Eye (tissue), 1 donor: ENCODE measurements around the gene TSPAN12.
"Not testable (repeated sequence)": the region's sequence is repeated elsewhere in the genome, so short reads cannot be mapped to it uniquely, and the experiment has no call there.

ENCODE experiments used
- DNase-seq: peaks from one replicate; pipeline ENCODE4 v3.0.0-alpha.2; 2015

TSPAN12 gene

GRCh38 chr7:120857588-120858573, at the start of gene TSPAN12:
Gene TSPAN12, minus strand, starts transcription at chr7:120858144. Its CDS starts 1,381 bp downstream, at chr7:120856763.
- peak; percentile 92 for DNase-seq

- no peak for DNase-seq
Observed at GRCh38 chr7:120898715-120899499, 41.0 kb upstream of the TSPAN12 start.

- DNase-seq: not testable (repeated sequence)
Observed at GRCh38 chr7:120895253-120895652, 37.3 kb upstream of the TSPAN12 start.

- DNase-seq: not testable (repeated sequence)
Observed at GRCh38 chr7:120885602-120886001, 27.7 kb upstream of the TSPAN12 start.

GRCh38 chr7:120877701-120878100, 19.8 kb upstream of the TSPAN12 start:
- no peak for DNase-seq

GRCh38 chr7:120876922-120877321, 19.0 kb upstream of the TSPAN12 start:
- no peak for DNase-seq

- no peak for DNase-seq
Observed at GRCh38 chr7:120874722-120875121, 16.8 kb upstream of the TSPAN12 start.

- DNase-seq: no peak
Observed at GRCh38 chr7:120874016-120874415, 16.1 kb upstream of the TSPAN12 start.

- peak; percentile 45 for DNase-seq
Observed at GRCh38 chr7:120873401-120873800, 15.5 kb upstream of the TSPAN12 start.

- no peak for DNase-seq
Observed at GRCh38 chr7:120869700-120870099, 11.8 kb upstream of the TSPAN12 start.

GRCh38 chr7:120867932-120868331, 10.0 kb upstream of the TSPAN12 start:
- no peak for DNase-seq

GRCh38 chr7:120865191-120865981, 7.4 kb upstream of the TSPAN12 start:
- no peak for DNase-seq

GRCh38 chr7:120864141-120864900, 6.4 kb upstream of the TSPAN12 start:
- DNase-seq: no peak

- no peak for DNase-seq
Observed at GRCh38 chr7:120862987-120863590, 5.1 kb upstream of the TSPAN12 start.

GRCh38 chr7:120860156-120860555, 2.2 kb upstream of the TSPAN12 start:
- DNase-seq: no peak

- no peak for DNase-seq
Observed at GRCh38 chr7:120859459-120859858, 1.5 kb upstream of the TSPAN12 start.

GRCh38 chr7:120856621-120857352, 1.2 kb downstream of the TSPAN12 start:
- peak; percentile 85 for DNase-seq

- DNase-seq: no peak
Observed at GRCh38 chr7:120856198-120856597, 1.7 kb downstream of the TSPAN12 start.

GRCh38 chr7:120852700-120853099, 5.2 kb downstream of the TSPAN12 start:
- no peak for DNase-seq

GRCh38 chr7:120843109-120843508, 14.8 kb downstream of the TSPAN12 start:
- no peak for DNase-seq

GRCh38 chr7:120842121-120842621, 15.8 kb downstream of the TSPAN12 start:
- DNase-seq: no peak
